Small intestine (tissue), 7 donors: ENCODE data around the gene ERO1A. TPM values are rescaled to one million over a fixed set of nuclear protein-coding genes. Genes with fewer than 3 reads are reported as not detected.

Experiments used
- DNase-seq, 2 donors: peaks; one replicate each; pipeline versions ENCODE4 v3.0.0 to v3.0.0-alpha.2; 2013
- FAIRE-seq: peaks from 2 replicates; lab custom pipeline; 2012; peaks lifted over from hg19 to GRCh38; lab: Jason Lieb, UNC
- H3K27ac ChIP-seq, 3 donors: one replicate each; pipeline ENCODE4 v1.5.1; 2013; ENCODE audit warnings: low read length in 2 of 3, mild to moderate bottlenecking in 2 of 3, control low read depth in 1 of 3, inconsistent platforms in 1 of 3, low read depth in 1 of 3, moderate library complexity in 1 of 3
- H3K27me3 ChIP-seq, 3 donors: one replicate each; pipeline ENCODE4 v1.6.1; 2013; ENCODE audit warnings: low read length in 3 of 3, inconsistent platforms in 1 of 3; ENCODE audit not compliant: control insufficient read depth in 3 of 3, insufficient read depth in 3 of 3
- H3K36me3 ChIP-seq, 3 donors: one replicate each; pipeline ENCODE4 v1.6.1; 2013; ENCODE audit warnings: low read length in 3 of 3, inconsistent platforms in 1 of 3, low read depth in 1 of 3, mild to moderate bottlenecking in 1 of 3, moderate library complexity in 1 of 3; ENCODE audit not compliant: control insufficient read depth in 3 of 3, insufficient read depth in 2 of 3
- H3K4me1 ChIP-seq, 3 donors: one replicate each; pipeline ENCODE4 v1.6.1; 2013; ENCODE audit warnings: low read length in 2 of 3, inconsistent platforms in 1 of 3, low read depth in 1 of 3, mild to moderate bottlenecking in 1 of 3, moderate library complexity in 1 of 3; ENCODE audit not compliant: control insufficient read depth in 3 of 3, insufficient read depth in 2 of 3
- H3K4me3 ChIP-seq, 3 donors: one replicate each; pipeline ENCODE4 v1.5.1; 2013; ENCODE audit warnings: low read length in 3 of 3, control low read depth in 1 of 3, inconsistent platforms in 1 of 3, low read depth in 1 of 3, mild to moderate bottlenecking in 1 of 3, moderate library complexity in 1 of 3
- H3K9me3 ChIP-seq, 2 donors: one replicate each; pipeline ENCODE4 v1.6.1; 2013; ENCODE audit warnings: low read depth in 1 of 2, low read length in 1 of 2; ENCODE audit not compliant: control insufficient read depth in 2 of 2, insufficient read depth in 1 of 2
- WGBS, 3 donors: extraction: QIAGEN DNeasy Blood & Tissue Kit; methylation state at CpG; one replicate each; pipeline ENCODE4 v1.1.7; 2013; 5-methylcytosine and 5-hydroxymethylcytosine counted together
- polyA plus RNA-seq, 4 donors: library from polyadenylated mRNA; stranded (reverse) in 3 of 4; unstranded in 1 of 4; fragments of 200-250 nt in 3 of 4; fragments of 120-200 nt in 1 of 4; gene quantifications; one replicate each; pipeline versions ENCODE4 v1.2.1 to v1.2.3, GENCODE V29; 2013
- donor health status: healthy with polysubstance abuse.
- donor health status: control.
- donor health status: control.
- donor health status: Bipolar disorder and iron deficiency.
- donor health status: healthy.

The ERO1A gene
- polyA plus RNA-seq, 4 donors = 7.8 to 44.8 (median 14.3) TPM

DNA sequence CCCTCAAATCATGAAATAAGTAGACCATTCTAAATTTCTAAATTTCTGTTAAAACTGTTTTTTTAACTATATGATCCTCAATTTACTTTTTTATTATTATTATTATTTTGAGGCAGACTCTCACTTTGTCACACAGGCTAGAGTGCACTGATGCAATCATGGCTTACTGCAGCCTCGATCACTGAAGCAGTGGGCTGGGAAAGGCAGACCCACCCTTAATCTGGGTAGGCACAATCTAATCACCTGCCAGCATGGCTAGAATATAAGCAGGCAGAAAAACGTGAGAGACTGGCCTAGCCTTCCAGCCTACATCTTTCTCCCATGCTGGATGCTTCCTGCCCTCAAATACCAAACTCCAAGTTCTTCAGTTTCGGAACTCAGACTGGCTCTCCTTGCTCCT, 2.3 kb downstream of the ERO1A start:
- no peak overlapping the region for H3K27ac ChIP-seq
- FAIRE-seq (no peak), DNase-seq (no peak)

DNA sequence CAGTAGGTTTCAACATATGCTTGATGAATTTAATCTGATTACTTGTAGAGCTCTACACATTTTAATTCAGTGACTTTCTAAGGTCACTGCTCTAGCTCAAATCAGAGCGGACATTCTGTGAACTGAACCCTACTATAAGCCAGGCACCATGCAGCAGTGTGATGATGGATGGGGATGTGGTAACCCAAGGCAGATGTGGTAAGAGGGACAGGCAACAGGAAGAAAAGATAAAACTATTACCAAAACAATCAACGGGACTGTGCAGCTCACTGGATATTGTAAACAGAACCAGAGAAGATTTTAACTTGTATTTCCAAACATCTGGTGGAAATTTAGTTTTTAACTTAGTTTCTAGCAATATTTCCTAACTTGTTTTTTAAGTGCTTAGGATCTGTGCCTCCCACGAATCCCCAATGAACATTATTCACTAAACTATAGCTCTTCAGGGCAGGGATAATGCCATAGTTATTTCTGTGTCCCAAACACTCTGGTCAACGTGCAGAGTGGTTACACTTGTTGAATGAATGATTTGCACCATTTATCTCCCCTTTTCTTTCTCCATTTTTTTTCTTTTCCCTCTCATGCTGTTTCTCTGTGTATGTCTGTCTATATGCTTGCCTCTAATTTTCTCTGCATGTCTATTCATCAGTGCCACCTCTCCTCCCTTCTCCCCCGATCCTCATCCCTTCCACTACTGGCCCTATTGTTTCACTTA, 3.0 kb downstream of the ERO1A start:
- peaks cover 0 to 7% (median 0%) of the 10 kb centered on the region in 3 donors for H3K36me3 ChIP-seq
- H3K9me3 ChIP-seq = no peaks in the 10 kb centered on the region
- no peaks in the 10 kb centered on the region for H3K27me3 ChIP-seq
- peak overlapping the region in 1 of 3 donors; percentile 2 for H3K4me3 ChIP-seq
- no peak for FAIRE-seq
- WGBS, 3 donors = 52 to 70% (median 60%) methylated on average over 5 of the region's 5 CpGs
- peak in 1 of 2 donors; percentile 10 for DNase-seq
- H3K27ac ChIP-seq = no peak overlapping the region
- H3K4me1 ChIP-seq = peaks cover 3 to 16% (median 10%) of the 10 kb centered on the region in 3 donors

More for the DNA sequence above, 2.3 kb downstream of the ERO1A start:
- WGBS, 3 donors = 58 to 71% (median 71%) methylated on average over 3 of the region's 3 CpGs
- Histone ChIP-seq H3K9me3 (no peaks in the 10 kb centered on the region), H3K4me1 (peaks cover 3 to 20% (median 10%) of the 10 kb centered on the region in 3 donors), H3K36me3 (peaks cover 0 to 7% (median 0%) of the 10 kb centered on the region in 3 donors), H3K4me3 (no peak overlapping the region), H3K27me3 (no peaks in the 10 kb centered on the region)

DNA sequence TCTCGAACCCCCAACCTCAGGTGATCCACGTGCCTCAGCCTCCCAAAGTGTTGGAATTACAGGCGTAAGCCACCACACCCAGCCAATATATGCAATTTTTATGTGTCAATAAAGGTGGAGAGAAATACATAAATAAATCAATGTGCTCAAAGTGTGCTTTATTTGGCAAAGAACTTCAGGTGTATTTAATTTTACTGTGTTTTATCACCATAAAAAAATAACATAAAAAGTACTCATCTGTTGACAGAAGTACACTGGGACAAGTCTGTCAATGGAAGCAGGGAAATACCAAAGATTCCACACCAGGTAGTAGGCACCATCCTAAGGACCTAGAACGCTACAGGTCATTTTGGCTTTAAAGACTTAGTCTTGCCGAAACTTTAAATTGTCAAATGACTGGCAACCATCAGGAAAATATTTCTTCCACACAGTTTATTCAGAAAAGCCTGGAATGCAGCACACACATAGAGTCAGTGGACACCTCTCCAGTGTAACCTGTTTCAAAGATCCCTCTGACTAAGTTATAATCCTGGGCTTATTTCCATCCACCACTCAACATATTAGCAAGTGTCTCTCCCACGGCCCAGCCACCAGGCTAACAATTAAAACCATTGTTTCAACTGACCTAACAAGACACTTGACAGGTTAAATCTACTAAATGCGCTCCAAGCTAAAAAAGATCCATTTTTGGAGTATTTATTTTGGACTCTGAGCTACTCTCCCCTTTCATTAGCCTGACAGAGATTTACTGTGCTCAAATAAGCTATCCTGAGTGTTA, 4.2 kb downstream of the ERO1A start:
- no peak for FAIRE-seq
- DNase-seq = no peak
- H3K9me3 ChIP-seq = no peaks in the 10 kb centered on the region
- no peak overlapping the region for H3K4me3 ChIP-seq
- H3K36me3 ChIP-seq = peaks cover 0 to 7% (median 0%) of the 10 kb centered on the region in 3 donors
- peaks cover 3 to 12% (median 10%) of the 10 kb centered on the region in 3 donors for H3K4me1 ChIP-seq
- 80 to 86% (median 83%) methylated on average over 7 of the region's 7 CpGs for WGBS, 3 donors
- no peaks in the 10 kb centered on the region for H3K27me3 ChIP-seq
- H3K27ac ChIP-seq = no peak overlapping the region

DNA sequence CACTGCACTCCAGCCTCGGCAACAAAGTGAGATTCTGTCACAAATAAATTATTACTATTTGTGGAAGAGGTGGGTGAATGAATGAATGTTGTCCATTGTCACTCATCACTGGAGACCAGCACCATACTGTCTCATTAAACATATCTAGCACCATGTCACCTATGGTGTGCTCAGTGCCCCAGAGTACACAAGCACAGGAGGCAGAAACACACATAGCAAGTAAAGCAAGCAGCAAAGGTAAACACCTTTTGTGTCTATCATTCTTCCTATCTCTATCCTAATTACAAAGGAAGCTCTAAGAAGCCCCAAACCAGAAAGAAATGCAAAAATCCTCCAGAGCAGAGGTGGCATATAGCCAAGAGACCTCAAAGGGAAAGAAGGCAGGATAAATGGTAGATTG, 9.2 kb downstream of the ERO1A start:
- no peak overlapping the region for H3K4me3 ChIP-seq
- WGBS, 3 donors = 90 to 98% (median 95%) methylated on average over 1 of the region's 1 CpG
- FAIRE-seq (no peak), DNase-seq (no peak)
- H3K9me3 ChIP-seq = no peaks in the 10 kb centered on the region
- H3K27me3 ChIP-seq = no peaks in the 10 kb centered on the region
- no peak overlapping the region for H3K27ac ChIP-seq
- peaks cover 0 to 9% (median 0%) of the 10 kb centered on the region in 3 donors for H3K36me3 ChIP-seq
- peaks cover 0 to 11% (median 0%) of the 10 kb centered on the region in 3 donors for H3K4me1 ChIP-seq

DNA sequence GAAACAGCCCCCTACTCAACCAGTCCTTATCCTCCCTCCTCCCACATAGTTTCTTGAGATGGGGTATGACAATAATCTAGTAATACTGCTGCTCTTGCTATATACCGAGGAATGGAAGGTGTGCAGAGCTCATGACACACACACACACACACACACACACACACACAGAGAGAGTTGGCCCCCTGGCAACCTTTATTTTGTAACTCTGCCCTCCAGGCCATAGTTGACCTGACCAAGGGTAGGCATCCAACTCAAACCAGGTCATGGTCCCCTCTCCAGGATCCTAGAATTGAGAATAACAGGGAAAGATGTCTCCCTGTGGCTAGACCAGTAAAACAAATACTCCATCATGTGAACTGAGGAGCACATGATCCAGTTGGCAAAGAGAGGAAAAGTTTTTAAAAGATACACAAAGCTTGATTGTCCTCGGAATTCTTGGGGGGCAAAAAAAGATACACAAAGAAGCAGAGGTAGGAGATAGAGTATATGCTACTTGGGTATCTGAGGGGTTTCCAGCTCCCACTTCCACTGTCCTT, 11.3 kb downstream of the ERO1A start:
- Histone ChIP-seq H3K27me3 (no peaks in the 10 kb centered on the region), H3K9me3 (no peaks in the 10 kb centered on the region), H3K36me3 (peaks cover 0 to 7% (median 1%) of the 10 kb centered on the region in 3 donors), H3K4me3 (no peak overlapping the region), H3K4me1 (peaks cover 0 to 9% (median 0%) of the 10 kb centered on the region in 3 donors), H3K27ac (no peak overlapping the region)
- DNase-seq = no peak
- FAIRE-seq = no peak
- WGBS, 3 donors = 82 to 88% (median 85%) methylated on average over 2 of the region's 2 CpGs

DNA sequence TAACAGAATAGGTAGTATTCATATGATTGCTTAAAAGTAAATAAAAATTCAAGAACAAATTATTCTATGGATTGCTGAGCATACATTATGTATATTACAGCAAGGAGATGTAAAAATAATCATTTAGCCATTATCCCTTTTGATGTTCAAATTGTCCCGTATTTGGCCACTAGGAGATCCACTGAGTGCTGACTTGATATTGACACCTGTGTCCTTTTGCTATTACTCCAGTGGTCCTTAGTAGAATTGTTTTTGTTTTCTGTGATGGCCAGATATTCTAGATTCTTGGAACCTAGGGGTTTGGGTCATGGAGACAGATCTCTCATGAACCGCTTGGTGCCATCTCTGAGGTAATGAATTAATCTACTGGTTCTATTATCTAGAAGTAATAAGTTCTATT, 16.8 kb downstream of the ERO1A start:
- FAIRE-seq = no peak
- Histone ChIP-seq H3K36me3 (peaks cover 0 to 21% (median 10%) of the 10 kb centered on the region in 3 donors), H3K27me3 (no peaks in the 10 kb centered on the region)

DNA sequence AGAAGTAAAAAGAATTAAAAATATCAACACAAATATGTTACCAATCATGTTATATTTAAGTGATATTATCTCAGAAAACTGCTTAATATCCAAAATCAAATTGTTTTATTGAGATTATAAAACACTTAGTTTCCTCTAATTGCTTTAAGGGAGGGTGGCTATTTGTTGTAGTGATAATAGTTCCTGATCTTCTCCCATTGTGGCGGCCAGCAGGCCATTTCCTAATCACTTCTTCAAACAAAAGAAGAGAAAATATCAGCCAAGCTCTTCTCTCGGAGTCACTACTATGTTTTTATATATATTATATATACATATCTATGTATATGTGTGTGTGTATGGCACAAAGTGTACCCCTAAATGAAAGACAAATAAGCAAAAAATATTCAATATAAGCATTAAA, 31.5 kb downstream of the ERO1A start:
- Histone ChIP-seq H3K27ac (no peak overlapping the region), H3K36me3 (peaks cover 0 to 16% (median 6%) of the 10 kb centered on the region in 3 donors), H3K4me1 (no peaks in the 10 kb centered on the region), H3K27me3 (no peaks in the 10 kb centered on the region), H3K9me3 (no peaks in the 10 kb centered on the region), H3K4me3 (no peak overlapping the region)
- WGBS, 3 donors = 19 to 77% (median 49%) methylated on average over 2 of the region's 2 CpGs
- no peak for FAIRE-seq
- no peak for DNase-seq

More for the DNA sequence above, 16.8 kb downstream of the ERO1A start:
- Histone ChIP-seq H3K4me3 (no peak overlapping the region), H3K4me1 (no peaks in the 10 kb centered on the region), H3K9me3 (no peaks in the 10 kb centered on the region), H3K27ac (no peak overlapping the region)
- DNase-seq = peak; percentile 9 to 16
- WGBS, 3 donors = 88 to 97% (median 96%) methylated on average over 2 of the region's 2 CpGs

DNA sequence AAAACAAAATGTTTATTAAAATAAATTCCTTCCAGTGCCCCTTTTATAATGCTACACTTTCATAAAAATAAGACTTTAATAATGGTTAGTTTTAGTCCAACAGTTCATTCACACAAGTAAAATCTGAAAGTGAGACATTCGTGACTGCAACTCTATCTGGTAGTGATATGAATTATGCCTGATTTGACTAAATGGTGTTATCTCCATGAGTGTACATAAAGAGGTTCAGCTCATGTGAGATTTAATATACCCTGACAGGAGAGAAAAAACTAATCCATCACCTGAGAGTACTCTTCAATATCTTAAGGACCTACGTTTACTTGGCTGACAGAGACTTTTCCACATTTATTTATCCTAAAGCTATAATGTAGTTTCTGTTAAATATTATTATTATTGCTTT, 34.0 kb downstream of the ERO1A start:
- no peaks in the 10 kb centered on the region for H3K9me3 ChIP-seq
- H3K27me3 ChIP-seq = no peaks in the 10 kb centered on the region
- no peak for FAIRE-seq
- peaks cover 2 to 13% (median 7%) of the 10 kb centered on the region in 3 donors for H3K36me3 ChIP-seq
- H3K27ac ChIP-seq = no peak overlapping the region
- no peaks in the 10 kb centered on the region for H3K4me1 ChIP-seq
- WGBS, 3 donors = 92 to 95% (median 93%) methylated on average over 2 of the region's 2 CpGs
- DNase-seq = no peak
- no peak overlapping the region for H3K4me3 ChIP-seq
